Activated naive CD4-positive, alpha-beta T cell treated with anti-CD3 and anti-CD28 coated beads for 36 hours (primary cell): ENCODE results near the gene GNB5. TPM values are rescaled to one million over a fixed set of nuclear protein-coding genes. Genes with fewer than 3 reads are reported as not detected.

Experiments used
- CTCF ChIA-PET: fragments of 350-600 bp; sonication (Branson Sonifier 250); formaldehyde crosslinking; loops from one replicate; lab custom pipeline; 2021; ENCODE audit warnings: antibody characterized with exemption; lab: Charles Lee
- DNase-seq: peaks from one replicate; pipeline ENCODE4 v3.0.0-alpha.2; 2020
- H3K27ac Mint-ChIP-seq: one replicate; pipeline ENCODE4 v1.8.0; 2021; ENCODE audit warnings: mild to moderate bottlenecking, mixed read lengths
- H3K27me3 Mint-ChIP-seq: one replicate; pipeline ENCODE4 v1.8.0; 2021; ENCODE audit warnings: low read depth, mixed read lengths
- H3K36me3 Mint-ChIP-seq: one replicate; pipeline ENCODE4 v1.8.0; 2021; ENCODE audit warnings: low read depth, mixed read lengths
- H3K4me1 Mint-ChIP-seq: one replicate; pipeline ENCODE4 v1.8.0; 2021; ENCODE audit warnings: low read depth, mixed read lengths
- H3K4me3 Mint-ChIP-seq: one replicate; pipeline ENCODE4 v1.8.0; 2021; ENCODE audit warnings: mild to moderate bottlenecking, moderate library complexity, mixed read lengths
- H3K9me3 Mint-ChIP-seq: one replicate; pipeline ENCODE4 v1.8.0; 2021; ENCODE audit warnings: mixed read lengths
- intact Hi-C: fragments of 100-400 bp; cut with micrococcal nuclease; formaldehyde crosslinking; loops from one replicate; pipeline ENCODE4 v1.15.1; 2023
- total RNA-seq, 2 experiments: library from RNA; stranded (reverse); gene quantifications; one replicate each; pipeline ENCODE4 v1.2.3, GENCODE V29; 2021

GNB5 gene
- total RNA-seq, 2 experiments from 2014 or later = 23.2 to 23.6 TPM

DNA sequence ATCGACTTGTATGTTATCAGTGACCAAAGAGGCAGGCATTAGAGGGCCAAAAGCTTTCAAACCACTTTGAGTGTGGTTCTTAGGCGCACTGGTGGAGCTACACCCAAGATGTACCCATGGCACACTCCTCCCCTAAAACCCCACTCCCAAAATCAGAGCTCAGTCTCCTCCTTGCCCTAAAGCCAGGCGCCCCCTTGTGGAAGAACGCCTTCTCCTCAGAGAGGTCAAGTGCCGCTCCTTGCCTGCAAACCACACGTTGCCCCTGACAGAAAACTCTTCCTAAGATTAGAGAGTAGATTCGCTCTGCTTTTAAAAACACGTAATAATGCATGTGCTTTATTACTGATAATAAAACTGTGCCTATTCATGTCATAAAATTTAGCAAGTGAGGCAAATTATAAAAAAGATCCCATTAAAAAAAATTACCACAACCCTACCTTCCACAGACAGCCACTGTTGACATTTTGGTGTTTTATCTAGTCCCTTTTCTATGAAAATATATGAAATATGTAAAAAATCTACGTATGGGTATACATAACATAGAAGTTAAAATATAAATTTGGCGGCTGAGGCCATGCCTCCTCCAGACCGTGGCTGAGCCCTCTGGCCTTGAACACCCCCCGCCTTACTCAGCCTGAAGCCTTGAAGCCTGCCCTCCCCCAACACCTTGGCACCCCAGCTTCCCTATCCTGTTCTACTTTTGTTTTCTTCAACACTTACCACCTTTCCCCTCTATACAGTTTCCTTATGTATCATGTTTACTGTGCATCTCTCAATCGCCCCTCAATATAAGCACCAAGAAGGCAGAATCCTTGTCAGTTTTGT, 112.1 kb downstream of the GNB5 start:
- DNase-seq = peak; percentile 93
- peaks cover 2% of the 10 kb centered on the region for H3K4me1 Mint-ChIP-seq
- no peaks in the 10 kb centered on the region for H3K36me3 Mint-ChIP-seq
- CTCF ChIA-PET = interaction anchor here (0.5 to 6.1 kb wide), 34 partner anchors 8 to 1281 kb away, joined by 3 to 53 read pairs (median 4); partner anchors contain the start of gene LEO1
- intact Hi-C loops = loop anchor here (1.0 to 2.0 kb wide), 5 partner anchors 32 to 190 kb away; no protein-coding TSS in a partner anchor
- H3K9me3 Mint-ChIP-seq = no peaks in the 10 kb centered on the region
- H3K27ac Mint-ChIP-seq = no peak overlapping the region
- H3K27me3 Mint-ChIP-seq = no peaks in the 10 kb centered on the region
- H3K4me3 Mint-ChIP-seq = no peak overlapping the region

DNA sequence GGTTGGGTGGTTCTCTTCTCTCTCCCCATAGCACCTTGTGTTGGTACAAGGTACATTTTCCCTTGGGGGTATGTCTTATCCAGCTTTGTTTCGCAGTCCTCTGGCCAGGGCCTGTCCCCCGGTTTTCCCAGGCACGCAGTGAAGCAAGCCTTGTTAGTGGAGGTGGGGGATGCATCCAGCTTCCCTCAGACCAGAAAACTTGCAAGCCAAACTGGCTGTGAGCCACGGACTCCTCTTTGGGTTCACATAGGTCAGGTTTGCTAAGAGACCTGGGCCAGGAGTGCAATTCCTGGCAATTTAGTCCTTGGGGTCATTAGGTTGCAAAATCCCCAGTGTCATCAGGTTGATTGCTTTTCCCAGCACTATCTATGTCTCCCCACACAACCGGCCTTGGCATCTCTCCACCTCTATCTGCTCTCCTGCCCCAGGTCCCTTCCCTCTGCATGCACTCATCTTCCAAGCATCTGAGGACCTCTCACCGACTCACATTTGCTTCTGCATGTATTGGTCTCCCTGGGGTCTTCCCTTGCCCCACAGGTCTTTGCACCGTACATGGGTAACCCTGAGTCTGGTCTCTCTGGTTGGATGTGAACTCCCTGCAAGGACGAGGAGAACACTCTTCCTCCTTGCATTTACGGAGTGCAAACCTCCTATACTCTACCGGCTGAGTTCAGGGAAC, 112.9 kb downstream of the GNB5 start:
- Mint-ChIP-seq H3K27me3 (no peaks in the 10 kb centered on the region), H3K27ac (no peak overlapping the region), H3K36me3 (no peaks in the 10 kb centered on the region), H3K4me3 (no peak overlapping the region), H3K9me3 (no peaks in the 10 kb centered on the region), H3K4me1 (peaks cover 2% of the 10 kb centered on the region)
- intact Hi-C loops = loop anchor here (2.0 kb wide), 4 partner anchors 32 to 190 kb away; no protein-coding TSS in a partner anchor
- no peak for DNase-seq
- CTCF ChIA-PET = interaction anchor here (0.6 to 6.1 kb wide), 36 partner anchors 8 to 1282 kb away, joined by 3 to 53 read pairs (median 4); partner anchors contain the start of genes BCL2L10 and LEO1

DNA sequence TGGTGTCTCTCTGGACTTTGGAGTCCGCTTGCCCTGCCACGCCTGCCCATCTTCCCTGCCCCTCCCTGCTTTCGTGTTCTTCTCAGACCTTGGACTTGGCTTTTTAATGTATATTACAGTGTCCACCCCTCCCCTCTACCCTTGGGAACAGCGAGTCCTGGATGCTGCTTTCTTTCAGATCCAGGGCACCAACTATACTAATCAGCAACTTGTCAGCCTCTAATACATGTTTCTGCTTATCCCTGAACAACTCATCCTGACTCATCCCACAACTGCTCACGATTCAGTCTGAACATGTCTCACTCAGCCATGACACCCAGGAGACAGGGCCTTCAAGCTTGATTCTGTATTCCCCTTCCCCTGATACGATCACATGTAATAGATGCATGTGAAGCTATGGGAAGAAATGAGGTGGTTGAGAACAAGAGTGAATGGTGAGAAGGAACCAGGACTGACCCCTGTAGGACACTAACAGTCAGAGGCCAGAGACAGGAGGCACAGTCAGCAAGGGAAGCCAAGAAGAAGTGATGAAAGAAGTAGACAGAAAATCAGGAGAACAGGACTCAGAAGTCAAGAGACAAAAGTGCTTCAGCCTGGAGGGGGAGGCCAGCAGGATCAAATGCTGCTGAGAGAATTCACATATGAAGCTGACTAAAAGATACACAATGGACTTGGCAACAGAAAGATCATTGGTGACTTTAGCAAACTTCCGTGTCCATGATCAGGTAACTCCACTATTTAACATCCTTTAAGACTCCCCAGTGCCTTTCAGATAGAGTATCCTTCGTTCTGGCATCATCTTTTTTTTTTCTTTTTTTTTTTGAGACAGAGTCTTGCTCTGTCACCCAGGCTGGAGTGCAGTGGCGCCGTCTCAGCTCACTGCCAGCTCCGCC, 114.1 kb downstream of the GNB5 start:
- no peaks in the 10 kb centered on the region for H3K9me3 Mint-ChIP-seq
- CTCF ChIA-PET = interaction anchor here (0.5 to 6.1 kb wide), 19 partner anchors 9 to 151 kb away, joined by 3 to 53 read pairs (median 4); partner anchors contain the start of gene BCL2L10
- peak; percentile 52 for DNase-seq
- no peak overlapping the region for H3K27ac Mint-ChIP-seq
- intact Hi-C loops = no loop called here
- H3K27me3 Mint-ChIP-seq = no peaks in the 10 kb centered on the region
- no peak overlapping the region for H3K4me3 Mint-ChIP-seq
- H3K4me1 Mint-ChIP-seq = peaks cover 2% of the 10 kb centered on the region
- no peaks in the 10 kb centered on the region for H3K36me3 Mint-ChIP-seq

DNA sequence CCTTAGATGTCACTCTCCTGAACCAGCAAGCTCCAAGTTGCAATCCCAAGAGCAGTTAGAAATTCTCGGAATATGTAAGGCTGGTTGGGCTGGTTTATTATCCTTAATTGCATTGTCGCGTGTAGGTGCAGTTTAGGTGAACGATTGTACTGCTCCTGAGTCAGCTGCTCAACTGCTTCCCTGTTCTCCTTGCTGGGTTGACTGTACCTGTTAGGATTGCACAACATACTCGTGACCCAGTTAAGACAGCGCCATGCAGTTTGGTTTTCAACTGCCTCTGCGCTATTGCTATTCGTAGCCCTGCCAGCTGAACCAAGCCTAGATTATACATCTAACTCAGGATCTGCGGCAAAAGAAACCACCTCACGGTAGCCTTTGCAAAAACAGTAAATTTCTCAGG, 119.6 kb downstream of the GNB5 start:
- H3K27ac Mint-ChIP-seq = no peak overlapping the region
- CTCF ChIA-PET = interaction anchor here (0.6 kb wide), 1 partner anchor 100 kb away, joined by 3 read pairs; the partner anchor contains the start of gene LEO1
- no peak for DNase-seq
- intact Hi-C loops = no loop called here
- H3K9me3 Mint-ChIP-seq = no peaks in the 10 kb centered on the region
- H3K4me1 Mint-ChIP-seq = peaks cover 13% of the 10 kb centered on the region
- no peaks in the 10 kb centered on the region for H3K27me3 Mint-ChIP-seq
- H3K4me3 Mint-ChIP-seq = no peak overlapping the region
- peaks cover 1% of the 10 kb centered on the region for H3K36me3 Mint-ChIP-seq

DNA sequence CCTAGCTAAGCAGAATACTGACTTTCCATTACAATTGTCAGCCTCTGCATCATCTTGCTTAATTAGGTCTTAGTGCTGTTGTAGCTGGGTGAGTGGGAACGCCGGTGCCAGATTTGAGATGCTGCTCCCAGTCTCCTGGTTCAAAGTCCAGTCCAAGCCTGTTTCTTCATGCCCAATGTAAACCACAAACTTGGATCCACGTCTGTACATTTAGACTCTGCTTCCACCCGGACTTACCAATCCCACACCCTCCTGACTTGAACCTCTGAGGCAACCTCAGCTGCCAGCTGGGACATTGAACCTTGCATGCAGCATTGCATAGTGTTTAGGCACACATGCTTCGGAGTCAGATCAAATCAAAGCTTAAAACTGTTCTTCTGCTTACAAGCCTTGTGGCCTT, 121.6 kb downstream of the GNB5 start:
- CTCF ChIA-PET = interaction anchor here (0.7 to 4.3 kb wide), 7 partner anchors 9 to 158 kb away, joined by 3 to 25 read pairs (median 3); no protein-coding TSS in a partner anchor
- no peaks in the 10 kb centered on the region for H3K9me3 Mint-ChIP-seq
- intact Hi-C loops = no loop called here

DNA sequence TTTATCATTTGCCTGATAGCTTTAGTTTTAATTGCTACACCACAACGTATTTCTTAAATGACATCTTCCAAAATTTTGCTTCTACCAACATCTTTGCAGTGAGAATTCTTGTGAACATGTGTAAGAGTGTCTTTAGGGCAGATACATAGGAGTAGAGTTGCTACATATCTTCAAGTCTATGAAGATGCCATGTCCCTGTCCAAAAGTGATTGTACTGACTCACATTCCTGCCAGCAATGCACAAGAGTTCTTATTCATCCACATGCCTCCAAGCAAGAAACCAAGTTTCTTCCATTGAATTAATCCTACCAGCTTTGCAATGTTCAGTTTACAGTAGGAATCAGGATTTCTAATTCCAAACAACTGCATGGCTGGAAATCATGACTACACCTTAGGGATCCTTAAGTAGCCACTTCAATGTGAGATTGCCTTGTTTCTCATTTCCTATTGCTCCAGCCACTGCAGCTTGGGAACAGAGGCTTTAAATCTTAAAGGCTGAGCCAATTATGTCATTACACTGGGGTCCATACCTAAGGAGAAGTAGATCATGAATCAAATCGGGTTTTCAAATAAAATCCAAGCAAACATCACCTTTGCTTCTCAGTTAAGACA, 123.1 kb downstream of the GNB5 start:
- no peak overlapping the region for H3K27ac Mint-ChIP-seq
- no peaks in the 10 kb centered on the region for H3K9me3 Mint-ChIP-seq
- DNase-seq = no peak
- intact Hi-C loops = no loop called here
- peaks cover 15% of the 10 kb centered on the region for H3K4me1 Mint-ChIP-seq
- CTCF ChIA-PET = interaction anchor here (0.6 to 4.3 kb wide), 4 partner anchors 10 to 121 kb away, joined by 3 to 25 read pairs (median 4); no protein-coding TSS in a partner anchor
- peaks cover 11% of the 10 kb centered on the region for H3K36me3 Mint-ChIP-seq
- H3K4me3 Mint-ChIP-seq = no peak overlapping the region
- H3K27me3 Mint-ChIP-seq = no peaks in the 10 kb centered on the region

More for the DNA sequence above, 121.6 kb downstream of the GNB5 start:
- no peak overlapping the region for H3K4me3 Mint-ChIP-seq
- H3K27ac Mint-ChIP-seq = no peak overlapping the region
- DNase-seq = no peak
- H3K27me3 Mint-ChIP-seq = no peaks in the 10 kb centered on the region
- H3K36me3 Mint-ChIP-seq = peaks cover 3% of the 10 kb centered on the region
- peaks cover 15% of the 10 kb centered on the region for H3K4me1 Mint-ChIP-seq

DNA sequence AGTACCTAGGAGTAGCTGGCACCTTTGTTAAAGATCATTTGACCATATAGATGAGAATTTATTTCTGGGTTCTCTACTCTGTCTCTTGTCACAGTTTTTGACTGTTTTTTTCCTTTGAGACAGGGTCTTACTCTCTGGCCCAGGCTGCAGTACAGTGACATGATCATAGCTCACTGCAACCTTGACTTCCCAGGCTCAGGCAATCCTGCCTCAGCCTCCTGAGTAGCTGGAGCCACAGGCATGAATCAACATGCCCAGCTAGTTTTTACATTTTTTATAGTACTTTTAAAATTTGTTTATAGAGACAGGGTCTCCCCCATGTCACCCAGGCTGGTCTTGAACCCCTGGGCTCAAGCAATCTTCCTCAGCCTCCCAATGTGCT, 123.7 kb downstream of the GNB5 start:
- Mint-ChIP-seq H3K27ac (no peak overlapping the region), H3K36me3 (peaks cover 15% of the 10 kb centered on the region), H3K4me1 (peaks cover 15% of the 10 kb centered on the region), H3K9me3 (no peaks in the 10 kb centered on the region), H3K4me3 (no peak overlapping the region), H3K27me3 (no peaks in the 10 kb centered on the region)
- CTCF ChIA-PET = interaction anchor here (0.6 to 4.3 kb wide), 5 partner anchors 11 to 178 kb away, joined by 3 to 25 read pairs (median 3); no protein-coding TSS in a partner anchor
- no peak for DNase-seq
- intact Hi-C loops = no loop called here

DNA sequence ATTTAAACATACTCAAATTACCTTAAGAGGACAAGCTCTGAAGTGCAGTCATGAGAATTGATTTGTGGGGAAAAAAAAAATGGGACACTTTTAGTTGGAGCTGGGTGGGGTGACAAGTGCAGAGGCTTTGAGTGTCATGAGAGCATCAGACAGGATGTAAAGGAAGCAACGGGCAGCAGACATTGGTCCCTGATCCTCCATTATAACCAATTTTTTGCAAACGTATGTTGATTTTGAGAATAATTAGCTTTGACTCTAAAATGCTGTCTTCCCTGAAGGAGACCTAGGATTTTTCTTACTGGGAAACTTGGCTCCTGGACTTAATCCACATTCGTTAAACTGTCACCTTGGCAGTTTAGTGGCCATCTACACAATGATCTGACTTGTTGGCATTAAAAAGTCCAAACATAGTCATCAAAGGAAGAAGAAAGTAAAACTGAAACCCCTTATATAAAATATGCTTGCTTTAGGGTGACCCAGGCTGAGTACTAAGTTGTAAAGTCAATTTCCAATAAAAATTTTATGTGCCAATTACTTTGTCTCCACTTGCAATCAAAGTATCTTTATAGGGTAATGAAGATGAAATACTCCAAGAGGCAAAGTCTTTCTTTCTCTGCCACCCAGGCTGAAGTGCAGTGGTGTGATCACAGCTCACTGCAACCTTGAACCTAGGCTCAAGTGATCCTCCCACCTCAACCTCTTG, 124.2 kb downstream of the GNB5 start:
- H3K27me3 Mint-ChIP-seq = no peaks in the 10 kb centered on the region
- H3K9me3 Mint-ChIP-seq = no peaks in the 10 kb centered on the region
- H3K4me1 Mint-ChIP-seq = peaks cover 15% of the 10 kb centered on the region
- CTCF ChIA-PET = interaction anchor here (0.6 to 4.3 kb wide), 5 partner anchors 11 to 178 kb away, joined by 3 to 25 read pairs (median 3); no protein-coding TSS in a partner anchor
- H3K36me3 Mint-ChIP-seq = peaks cover 15% of the 10 kb centered on the region
- intact Hi-C loops = no loop called here
- no peak overlapping the region for H3K4me3 Mint-ChIP-seq
- no peak for DNase-seq
- no peak overlapping the region for H3K27ac Mint-ChIP-seq

Other genes starting within 250 kb of the GNB5 start
- 10 to 100 TPM; 21.0 to 23.8 TPM for gene LEO1, start 219.6 kb downstream of the GNB5 start, total RNA-seq
- 10 to 100 TPM; 16.7 to 17.2 TPM for gene MAPK6, start 172.2 kb downstream of the GNB5 start, total RNA-seq
- not detected for gene BCL2L10, start 78.6 kb downstream of the GNB5 start, total RNA-seq
- gene MYO5C, start 104.4 kb upstream of the GNB5 start, total RNA-seq = under 1 TPM; 0.19 to 0.25 TPM